Head of caudate nucleus (tissue), 42 donors: ENCODE measurements around the gene MGAT4C.

Experiments
- DNase-seq, 42 donors: peaks; one replicate each; pipeline versions ENCODE4 v3.0.0 to v3.0.0-alpha.2; 2020 to 2021; ENCODE audit warnings: mixed read lengths in 7 of 42
- intact Hi-C: fragments of 100-400 bp; cut with DNase I; formaldehyde crosslinking; loops from one replicate; pipeline ENCODE4 v1.15.0; 2022

Gene MGAT4C

DNA sequence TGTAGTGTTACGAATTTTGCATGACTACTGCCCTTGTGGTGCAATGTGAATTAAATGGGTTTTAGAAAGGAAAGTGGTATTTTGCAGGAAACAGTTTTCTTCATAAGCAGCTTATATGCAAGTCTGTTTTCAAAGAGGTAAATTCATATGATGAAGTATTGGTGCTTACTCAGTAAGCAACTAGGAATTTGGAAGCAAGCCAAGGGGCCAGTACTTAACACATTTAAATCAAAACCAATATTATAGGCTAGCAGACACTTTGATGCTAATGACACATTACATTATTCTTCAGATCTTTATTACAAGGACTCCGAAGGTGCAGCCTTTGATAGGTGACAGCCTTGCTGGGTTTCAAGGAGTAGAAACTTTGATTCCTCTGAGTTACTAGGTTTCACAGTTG is 23.1 kb downstream of the MGAT4C start:
- DNase-seq: no peak
- intact Hi-C loops: no loop called here

DNA sequence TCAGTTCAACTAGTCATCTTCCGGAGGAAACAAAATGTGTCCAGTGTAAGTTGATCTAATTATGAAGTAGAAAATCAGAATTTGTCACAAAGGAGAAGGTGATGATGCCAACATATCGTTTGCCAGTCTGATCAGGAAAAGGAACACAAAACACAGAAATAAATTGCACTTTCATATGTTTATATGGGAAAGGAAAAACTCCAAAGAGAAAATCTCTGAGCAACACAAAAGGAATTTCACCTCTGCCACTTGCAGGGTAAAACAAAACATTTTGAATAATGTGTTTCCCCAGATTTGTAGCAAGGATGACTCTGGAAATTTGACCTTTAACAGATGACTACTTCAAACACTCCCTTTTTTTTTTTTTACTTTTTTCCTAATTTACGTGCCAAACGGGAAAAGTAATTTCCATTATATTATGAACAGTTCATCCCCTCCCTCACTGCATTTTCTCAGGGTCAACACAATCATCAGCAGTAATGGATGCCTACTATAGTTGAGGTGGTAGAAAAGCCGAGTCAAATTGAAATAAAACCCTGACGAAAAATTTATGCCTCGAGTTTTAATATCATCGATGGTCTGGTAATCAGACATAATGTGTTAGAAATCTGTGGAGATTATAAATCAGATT is 25.6 kb downstream of the MGAT4C start:
- intact Hi-C loops: no loop called here
- DNase-seq: no peak

DNA sequence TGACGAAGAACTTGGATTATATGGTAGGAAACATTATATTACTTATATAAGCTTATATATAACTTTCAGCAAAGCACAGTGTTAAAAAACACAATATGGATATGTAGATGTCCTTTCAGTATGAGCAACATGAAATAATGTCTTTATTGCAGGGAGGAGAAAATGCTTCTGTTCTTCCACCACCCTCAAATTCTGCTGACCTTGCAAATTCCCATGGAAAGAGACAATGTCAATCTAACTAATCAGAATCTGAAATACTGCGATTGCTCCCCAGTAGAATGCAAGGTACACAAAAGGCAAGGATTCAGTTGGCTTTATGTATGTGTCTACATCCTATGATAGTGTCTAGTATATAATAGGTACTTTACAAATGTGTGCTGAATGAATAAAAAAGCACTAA is 26.4 kb downstream of the MGAT4C start:
- no peak for DNase-seq
- intact Hi-C loops: no loop called here

DNA sequence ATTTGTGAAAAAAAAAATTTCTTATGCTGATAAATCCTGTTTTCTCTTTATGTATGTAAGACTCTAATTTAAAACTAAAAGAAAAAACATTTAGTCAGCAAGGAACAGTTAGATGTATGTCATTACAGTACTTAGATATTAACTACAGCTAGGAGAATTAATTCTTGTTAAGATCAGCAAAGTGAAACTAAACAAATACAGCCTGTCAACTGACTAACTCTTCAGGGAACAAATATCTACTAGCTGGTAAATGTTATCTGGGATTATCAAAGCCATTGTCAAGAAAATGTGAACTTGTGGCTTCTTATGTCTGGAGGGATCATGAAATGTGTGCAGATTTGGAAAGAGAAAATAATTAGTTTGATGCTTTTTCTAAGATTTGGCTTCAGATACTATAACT is 27.5 kb downstream of the MGAT4C start:
- intact Hi-C loops: no loop called here
- no peak for DNase-seq

DNA sequence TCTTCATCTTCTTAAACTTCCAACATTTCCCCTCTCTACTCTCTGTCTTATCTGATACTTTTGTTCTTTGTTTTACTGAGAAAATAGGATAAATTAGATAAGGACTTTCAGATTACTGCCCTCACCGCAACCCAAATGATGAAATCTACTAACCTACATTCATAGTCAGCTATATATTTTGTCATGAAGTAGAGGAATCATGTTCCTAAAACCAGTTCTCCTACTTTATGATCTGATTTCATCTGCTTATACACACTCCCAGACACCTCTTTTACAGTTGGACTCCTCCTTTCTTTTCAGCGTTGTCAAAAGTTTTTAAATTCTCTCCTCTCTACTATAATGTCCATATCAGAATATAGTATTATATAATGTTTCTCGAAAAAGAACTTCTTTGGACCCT is 29.7 kb downstream of the MGAT4C start:
- no peak for DNase-seq
- intact Hi-C loops: no loop called here

DNA sequence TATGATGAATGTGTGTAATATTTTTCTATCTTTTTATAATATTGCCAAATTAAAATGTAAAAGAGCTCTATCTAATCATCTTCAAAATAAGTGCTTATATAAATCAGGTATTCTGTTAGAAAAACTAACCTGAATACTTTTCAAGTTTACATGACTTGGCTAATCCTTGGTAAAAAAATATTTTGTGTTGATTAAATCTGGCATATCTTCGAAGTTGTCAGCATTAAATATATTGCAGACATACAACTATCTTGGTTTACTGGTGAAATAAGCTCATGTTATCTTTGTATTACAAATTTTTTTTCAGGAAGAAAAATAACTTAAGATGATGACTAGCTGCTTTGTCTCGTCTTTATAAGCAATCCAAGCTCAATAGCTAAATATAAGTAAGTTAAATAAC is 39.6 kb downstream of the MGAT4C start:
- no peak for DNase-seq
- intact Hi-C loops: no loop called here

DNA sequence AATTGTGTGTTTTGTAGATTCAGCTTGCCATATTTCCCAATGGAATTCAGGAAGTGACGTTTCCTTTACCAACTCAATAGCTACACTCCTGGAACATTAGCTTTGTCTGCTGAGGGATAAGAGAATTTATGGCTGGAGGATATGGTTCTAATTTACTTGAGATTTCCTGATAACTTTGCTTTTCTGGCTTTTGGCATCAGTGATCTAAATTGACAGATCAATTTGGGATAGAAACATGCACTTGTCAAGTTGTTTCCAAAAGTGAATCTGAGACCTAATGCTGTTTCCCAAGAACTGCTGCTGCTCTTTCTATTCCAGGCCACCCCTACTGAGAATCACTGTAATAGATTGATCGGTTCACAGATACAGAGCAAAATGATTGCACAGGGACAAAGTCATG is 43.2 kb downstream of the MGAT4C start:
- intact Hi-C loops: no loop called here
- no peak for DNase-seq

DNA sequence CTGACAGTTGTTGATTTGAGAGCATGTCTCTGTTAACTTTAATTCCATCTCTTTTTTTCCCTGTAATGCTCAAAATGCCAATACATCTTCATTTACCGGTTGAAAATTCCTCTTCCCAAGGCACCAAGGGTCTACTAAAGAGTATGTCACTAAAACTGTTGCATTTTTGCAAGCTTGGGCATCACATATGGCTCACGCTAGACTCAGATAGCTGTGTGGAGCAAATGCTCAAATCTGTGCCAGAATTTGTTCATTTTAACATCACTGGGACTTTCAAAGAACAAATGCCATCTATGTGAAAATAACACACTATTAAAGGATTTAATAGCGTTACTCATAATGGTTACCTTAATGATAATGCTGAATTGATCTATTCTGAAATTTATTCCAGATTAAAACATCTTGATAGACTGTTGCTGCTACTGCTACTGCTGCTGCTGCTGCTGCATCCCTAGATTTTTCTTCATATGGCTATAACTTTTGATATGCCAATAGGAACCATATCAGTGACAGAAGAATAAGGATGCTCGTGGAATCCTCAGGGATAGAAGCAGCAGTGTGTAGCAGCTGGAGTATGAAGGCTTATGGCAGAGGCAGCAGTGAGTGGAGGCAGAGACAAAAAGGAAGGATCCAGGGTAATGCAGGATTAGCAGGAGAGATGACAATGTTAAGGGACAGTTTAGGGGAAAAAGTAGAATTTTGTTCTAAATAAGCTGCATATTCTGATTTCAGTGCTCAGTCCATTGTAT is 57.3 kb downstream of the MGAT4C start:
- DNase-seq: no peak
- intact Hi-C loops: no loop called here

DNA sequence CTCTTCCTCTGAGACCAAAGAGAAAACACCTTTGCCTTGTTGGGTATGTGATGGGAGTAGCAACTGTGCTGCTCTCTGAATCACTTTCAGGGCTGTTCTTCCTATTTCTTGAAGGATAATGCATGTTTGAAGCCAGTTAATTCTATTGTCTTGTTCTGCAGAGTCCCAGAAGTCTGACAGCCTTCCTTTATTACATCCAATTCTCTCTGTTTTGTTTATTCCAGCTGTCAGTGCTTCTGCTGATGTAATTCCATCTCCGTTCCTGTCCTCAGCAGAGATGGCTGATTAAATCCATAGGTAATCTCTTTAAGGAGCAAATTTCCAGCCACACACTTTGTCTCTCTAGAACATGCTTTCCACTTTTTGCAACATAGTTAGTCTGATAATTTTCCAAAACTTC is 59.7 kb downstream of the MGAT4C start:
- DNase-seq: no peak
- intact Hi-C loops: no loop called here

DNA sequence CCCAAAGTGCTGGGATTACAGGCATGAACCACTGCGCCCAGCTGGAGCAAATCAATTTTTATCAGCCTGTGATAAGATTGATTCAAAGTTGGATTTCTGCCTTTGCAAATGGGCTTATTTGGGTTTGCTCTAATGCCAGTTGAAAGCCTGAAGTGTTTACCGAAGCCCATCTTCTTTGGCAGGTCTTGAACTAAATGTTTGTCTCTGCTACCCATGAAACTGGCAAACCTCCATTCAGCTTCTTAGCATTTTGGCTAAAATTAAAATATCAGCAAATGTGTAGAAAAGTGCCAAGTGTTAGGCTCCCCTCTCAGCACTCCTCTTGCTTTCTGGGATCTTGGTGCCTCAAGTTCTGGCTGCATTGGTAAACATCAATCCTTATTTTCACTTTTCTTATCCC is 61.5 kb downstream of the MGAT4C start:
- intact Hi-C loops: no loop called here
- peak in 5 of 42 donors; percentile 4 to 34 (median 10) for DNase-seq

DNA sequence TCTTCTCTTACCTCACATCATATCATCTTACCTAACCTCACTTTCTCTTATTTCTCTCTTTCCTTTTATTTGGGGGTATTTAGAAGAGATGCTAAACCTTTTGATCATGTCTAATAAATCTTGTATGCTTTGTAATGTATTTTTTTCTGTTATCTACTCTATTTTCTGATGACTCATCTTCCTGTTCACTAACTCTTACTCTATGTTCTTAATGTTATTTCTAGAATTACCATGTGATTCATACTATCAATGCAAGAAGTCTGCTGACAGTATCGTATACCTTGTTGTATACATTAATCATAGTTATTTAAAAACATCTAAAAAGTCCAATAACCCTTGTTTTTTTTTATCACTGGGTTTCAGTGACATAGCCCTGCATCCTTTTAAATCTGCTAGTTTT is 62.3 kb downstream of the MGAT4C start:
- intact Hi-C loops: no loop called here
- no peak for DNase-seq

DNA sequence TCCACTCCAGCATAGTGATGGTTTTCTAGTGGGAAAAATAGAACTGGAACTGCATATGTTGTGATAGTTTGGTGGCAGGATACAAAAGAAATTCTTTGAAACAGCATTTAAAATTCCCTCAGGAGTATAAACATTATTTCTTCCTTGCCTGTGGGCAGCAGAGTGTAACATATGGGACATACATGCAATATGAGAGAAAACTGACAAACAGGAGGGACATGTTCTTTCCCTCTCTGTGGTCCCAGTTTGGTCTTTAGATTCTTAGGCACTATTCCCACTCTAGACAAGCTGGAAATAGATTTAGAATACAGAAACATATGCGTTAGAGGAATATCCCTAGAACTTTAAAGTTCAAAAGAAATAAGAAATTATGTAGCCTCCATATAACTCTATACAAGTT is 68.0 kb downstream of the MGAT4C start:
- intact Hi-C loops: no loop called here

DNA sequence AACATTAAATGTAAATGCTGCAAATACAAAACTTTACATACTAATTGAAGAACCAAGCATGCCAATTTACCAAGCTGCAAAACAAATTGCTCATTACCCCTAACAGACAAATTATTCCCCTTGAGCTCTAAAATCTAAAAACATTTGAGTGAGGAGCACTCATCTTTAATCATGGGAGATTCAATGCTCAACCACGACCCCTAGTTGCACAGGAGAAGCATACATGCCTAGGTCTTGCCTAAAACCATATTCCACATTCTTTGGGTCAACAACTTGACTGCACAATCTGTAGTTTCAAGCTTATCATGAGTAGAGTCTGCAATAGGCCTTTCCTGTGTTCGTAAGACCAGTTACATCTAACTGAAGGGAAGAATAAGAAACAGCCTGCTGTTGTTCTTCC is 69.7 kb downstream of the MGAT4C start:
- intact Hi-C loops: no loop called here
- no peak for DNase-seq

More for the DNA sequence above, 68.0 kb downstream of the MGAT4C start:
- DNase-seq: no peak

DNA sequence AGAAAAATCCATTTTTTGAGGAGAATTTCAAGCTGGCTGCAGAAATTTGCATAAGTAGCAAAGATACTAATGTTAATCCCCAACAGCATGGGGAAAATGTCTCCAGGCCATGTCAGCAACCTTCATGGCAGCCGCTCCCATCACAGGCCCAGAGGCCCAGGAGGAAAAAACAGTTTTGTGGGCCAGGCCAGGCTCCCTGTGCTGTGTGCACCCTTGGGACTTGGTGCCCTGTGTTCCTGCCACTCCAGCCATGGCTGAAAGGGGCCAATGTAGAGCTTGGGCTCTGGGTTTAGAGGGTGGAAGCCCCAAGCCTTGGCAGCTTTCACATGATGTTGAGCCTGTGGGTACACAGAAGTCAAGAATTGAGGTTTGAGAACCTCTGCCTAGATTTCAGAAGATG is 76.3 kb downstream of the MGAT4C start:
- DNase-seq: no peak
- intact Hi-C loops: no loop called here

DNA sequence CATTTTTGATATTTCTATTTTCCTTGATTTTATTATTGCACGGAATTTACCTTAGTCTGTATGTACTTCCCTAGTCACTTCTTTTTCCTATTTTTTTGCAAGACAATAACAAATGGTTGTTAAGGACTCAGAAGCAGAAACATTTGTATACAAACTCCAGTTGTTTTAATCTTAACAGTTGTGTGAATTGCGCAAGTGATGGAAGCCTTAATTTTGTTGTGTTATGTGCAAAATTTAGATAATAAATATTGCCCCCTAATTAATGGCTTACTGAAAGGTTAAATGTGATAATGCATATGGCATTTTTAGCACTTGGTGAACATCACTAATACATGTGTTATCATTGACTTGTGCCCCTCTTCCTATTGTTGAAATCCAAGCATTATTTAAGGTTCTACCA is 82.0 kb downstream of the MGAT4C start:
- intact Hi-C loops: no loop called here
- no peak for DNase-seq

DNA sequence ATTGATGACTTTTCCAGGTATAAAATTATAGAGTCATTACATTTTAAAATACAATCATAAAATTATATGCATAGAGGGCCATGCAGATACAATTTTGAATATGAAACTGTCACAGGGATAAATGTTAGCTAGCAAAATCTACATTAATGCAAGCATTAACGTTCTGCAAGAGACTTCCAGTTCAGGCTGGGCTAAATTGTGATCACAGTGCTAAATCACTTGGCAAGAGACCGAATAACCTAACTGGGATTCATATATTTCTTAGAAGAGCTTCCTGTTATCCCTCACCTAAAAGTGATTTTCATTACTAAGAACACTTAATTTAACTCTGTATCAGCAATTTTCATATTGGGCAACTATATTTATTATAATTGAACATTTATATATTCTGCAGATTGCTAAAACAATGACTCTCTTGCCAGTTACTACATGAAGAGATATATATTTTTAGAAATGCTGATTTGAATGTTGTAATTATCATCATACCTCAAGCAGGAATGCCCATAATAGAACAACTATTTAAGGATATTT is 83.2 kb downstream of the MGAT4C start:
- no peak for DNase-seq
- intact Hi-C loops: no loop called here

DNA sequence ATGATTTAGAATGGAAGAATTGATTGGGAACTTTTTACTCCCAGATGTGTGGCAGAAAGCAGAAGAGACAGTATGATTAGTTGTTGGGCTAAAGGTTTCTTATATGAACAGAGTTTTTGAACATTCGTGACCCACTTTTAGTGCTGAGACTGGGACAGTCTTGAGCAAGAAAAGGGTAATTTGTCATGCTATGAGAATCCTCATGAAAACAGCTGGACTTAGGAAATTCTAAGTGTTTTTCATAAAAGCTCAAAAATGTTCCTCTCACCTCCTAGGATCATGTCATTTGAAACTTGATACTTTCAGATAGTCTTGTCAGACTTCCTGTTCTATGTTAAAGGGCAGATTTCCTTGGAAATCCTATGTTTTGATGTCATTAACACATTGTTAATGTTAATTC is 86.1 kb downstream of the MGAT4C start:
- DNase-seq: no peak
- intact Hi-C loops: no loop called here

DNA sequence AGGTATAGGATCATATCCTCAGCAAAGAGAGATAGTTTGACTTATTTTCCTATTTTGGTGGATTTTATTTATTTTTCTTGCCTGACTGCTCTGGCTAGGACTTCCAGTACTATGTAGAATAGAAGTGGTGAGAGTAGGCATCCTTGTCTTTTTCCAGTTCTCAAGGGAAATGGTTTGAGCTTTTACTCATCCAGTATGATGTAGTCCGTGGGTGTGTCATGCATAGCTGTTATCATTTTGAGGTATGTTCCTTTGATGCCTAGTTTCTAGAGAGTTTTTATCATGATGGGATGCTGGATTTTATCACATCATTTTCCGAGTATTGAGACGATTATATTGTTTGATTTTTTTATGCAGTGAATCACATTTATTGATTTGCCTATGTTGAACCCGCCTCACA is 97.2 kb downstream of the MGAT4C start:
- DNase-seq: no peak
- intact Hi-C loops: no loop called here

DNA sequence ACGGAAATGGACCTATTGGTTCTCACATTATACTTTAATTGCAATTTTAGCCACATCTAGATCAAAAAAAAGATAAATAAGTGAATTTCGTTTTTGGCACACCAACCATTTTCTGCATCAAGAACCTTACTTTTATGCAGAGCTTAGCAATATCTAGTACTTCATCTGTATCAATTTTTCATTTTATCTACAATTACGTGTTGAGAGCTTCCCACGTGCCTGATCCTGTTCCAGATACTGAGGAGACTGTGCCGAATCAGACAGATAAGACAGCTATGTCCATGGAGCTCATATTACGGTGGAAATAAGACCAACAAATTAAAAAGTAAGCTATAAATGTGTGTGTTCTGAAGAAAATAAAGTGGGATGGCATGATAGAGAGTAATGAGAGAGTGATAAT is 101.6 kb downstream of the MGAT4C start:
- intact Hi-C loops: no loop called here

DNA sequence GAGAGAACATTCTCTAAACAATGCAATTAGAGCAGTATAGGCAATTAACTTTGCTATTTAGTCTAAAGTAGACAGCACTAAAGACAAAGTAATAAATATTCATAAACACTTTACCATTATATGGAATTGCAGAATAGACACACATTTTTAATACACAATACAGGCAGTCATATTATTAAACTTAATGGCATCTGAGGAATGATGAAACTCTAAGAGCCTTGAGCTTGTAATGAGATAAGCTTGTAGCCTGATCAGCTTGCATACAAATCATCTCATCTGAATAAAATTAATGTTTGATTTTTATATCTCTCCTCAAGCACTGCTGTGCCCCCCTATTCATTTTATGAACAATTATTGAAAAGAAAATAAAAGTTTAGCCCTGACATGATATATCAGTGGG is 107.6 kb downstream of the MGAT4C start:
- no peak for DNase-seq
- intact Hi-C loops: no loop called here

More for the DNA sequence above, 101.6 kb downstream of the MGAT4C start:
- DNase-seq: no peak

DNA sequence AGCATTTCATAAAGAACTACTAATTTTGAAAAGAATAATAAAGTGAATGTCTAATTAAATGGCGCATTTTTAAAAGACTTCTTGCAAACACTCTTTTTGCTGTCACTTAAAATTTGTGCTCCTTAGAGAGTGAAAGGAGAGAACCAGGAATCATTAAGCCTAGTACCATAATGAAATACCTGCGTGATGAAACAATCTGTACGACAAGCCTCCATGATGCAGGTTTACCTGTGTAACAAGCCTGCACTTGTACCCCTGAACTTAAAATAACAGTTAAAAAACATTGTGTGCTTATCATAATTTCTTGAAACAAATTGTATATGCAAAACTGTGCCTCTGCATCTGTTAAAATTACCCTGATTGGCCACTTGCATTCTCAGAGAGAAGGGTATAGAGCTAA is 108.1 kb downstream of the MGAT4C start:
- intact Hi-C loops: no loop called here

More for the DNA sequence above, 108.1 kb downstream of the MGAT4C start:
- DNase-seq: no peak
